NCI-H1436 treated with DMSO at 0.1 percent for 48 hours (cell line): ENCODE data around the gene PFKP.

Source experiments
- DNase-seq: peaks from one replicate; lab custom pipeline; 2025; lab: John Stamatoyannopoulos, UW

Gene PFKP

DNA sequence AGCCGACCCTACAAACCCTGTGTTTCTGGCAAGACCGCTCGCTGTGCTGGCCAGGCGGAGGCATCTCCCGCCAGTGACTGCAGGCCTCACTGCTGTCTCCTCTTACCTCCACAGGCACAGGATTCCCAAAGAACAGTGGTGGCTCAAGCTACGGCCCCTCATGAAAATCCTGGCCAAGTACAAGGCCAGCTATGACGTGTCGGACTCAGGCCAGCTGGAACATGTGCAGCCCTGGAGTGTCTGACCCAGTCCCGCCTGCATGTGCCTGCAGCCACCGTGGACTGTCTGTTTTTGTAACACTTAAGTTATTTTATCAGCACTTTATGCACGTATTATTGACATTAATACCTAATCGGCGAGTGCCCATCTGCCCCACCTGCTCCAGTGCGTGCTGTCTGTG is 69.0 kb downstream of the PFKP start:
- DNase-seq, result no peak

DNA sequence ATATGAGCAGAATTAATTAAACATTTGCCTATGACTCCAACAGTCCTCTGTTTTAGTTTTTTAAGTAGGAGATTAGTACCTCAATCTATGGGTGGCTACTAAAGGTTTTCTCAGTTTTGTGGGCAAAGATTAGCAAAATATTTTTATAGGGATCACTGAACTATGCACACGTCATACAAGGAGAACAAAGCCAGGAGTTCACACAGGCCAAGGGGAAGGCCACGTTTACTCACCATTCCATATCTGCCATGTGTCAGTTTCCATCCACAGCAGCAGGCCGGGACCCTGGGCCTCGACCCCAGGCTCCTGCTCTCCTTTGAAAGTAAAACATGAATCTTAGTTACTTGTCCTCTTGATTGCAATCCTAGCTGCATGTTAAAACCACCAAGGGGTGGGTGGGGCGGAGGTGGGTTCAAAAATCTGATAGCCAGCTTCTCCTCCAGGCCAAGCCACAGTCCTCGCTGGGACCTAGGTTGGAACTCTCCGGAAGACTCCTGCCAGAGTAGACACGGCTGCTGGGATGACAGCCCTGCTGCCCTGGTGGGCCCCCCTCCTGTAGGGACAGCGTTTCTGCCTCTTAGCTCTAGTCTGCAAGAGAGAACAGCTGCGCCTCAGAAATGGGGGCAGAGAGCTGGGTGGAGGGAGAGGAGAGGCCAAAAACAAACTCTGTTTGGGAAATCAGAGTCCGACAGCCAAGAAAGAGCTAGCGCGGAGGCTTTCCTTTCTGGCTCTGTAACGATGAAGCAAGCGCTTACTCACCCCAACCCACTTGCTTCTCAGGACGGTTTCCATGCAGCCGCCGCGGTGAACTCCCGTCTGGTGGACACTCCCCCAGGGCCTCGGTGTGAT is 69.6 kb downstream of the PFKP start:
- no peak for DNase-seq

DNA sequence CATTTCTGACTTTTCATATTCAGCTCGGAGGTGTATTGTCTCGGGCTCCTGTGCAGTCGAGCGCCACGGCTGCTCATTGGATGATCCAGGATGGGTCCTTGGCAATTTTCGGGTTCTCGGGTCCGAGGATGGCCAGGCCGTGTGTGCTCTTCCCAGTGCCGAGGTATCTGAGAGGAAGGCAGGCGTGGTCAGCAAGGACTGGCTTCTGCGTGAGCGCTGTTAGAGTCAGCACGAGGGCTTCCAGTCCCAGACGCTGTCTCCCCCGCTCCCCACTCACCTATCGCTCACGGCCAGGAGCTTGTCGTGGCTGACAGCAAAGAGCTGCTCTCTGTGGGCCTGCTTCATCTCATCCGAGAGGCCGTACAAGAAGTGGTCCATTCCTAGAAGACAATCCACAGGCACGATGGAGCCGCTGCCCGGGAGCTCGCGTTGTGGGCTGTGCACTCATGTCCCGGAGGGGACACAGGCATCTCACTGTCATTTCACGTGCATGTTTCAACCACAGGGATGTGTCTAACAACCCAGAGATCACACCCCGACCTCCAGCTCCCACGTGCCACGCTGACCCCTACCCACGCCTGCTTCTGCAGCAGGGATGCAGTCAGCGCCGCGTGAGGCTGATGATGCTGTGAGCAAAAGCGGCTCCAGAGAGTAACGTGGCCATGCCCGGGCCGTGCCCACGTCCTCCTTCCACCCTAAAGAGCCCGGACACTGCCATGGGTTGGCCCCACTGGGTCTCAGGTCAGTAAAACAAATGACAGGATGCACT is 70.8 kb downstream of the PFKP start:
- no peak for DNase-seq

DNA sequence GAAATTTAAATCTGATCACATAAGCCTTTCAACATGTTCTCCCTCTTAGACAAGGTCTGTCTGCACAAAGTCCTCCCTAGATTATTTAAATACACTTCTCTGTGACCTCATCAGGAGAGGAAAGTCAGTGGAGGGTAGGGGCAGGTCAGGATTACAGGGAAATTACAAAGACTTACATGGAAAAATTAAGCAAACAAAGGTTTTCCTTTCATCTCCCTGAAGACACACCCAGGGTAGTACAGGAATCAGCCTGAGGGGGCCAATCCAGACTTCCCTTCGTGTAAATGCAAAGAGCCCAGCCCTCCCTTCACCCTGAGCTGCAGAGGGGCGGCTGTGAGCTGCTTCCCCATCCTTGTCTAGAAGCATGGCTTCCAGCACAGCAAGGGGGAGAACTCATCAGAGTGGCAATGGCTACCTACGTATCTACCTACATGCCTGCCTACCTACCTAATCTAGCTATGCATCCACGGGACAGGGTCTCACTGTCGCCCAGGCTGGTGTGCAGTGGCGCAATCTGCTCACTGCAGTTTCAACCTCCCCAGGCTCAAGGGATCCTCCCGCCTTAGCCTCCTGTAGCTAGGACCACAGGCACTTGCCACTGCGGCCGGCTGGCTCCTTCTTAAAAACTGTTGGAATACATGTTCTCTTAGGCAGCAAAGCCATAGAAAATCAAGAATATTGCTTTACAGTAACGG is 72.0 kb downstream of the PFKP start:
- no peak for DNase-seq

DNA sequence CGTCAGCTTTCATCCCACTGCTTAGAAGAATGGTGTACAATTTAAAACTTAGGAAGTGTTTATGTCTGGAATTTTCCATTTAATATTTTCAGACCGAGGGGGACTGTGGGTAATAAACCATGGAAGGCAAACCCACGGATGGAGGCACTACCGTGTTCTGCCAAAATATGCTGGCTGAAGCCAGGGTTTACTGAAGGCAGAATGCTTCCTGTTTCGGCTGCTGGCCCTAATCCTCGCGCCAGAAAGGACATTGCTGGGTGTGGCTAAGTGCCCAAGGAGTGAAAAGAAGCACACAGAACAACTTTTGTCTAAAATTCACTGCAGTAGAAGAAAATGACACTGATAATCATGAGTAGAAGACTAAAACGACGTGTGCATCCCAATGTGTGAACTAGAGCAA is 72.9 kb downstream of the PFKP start:
- DNase-seq, result no peak

DNA sequence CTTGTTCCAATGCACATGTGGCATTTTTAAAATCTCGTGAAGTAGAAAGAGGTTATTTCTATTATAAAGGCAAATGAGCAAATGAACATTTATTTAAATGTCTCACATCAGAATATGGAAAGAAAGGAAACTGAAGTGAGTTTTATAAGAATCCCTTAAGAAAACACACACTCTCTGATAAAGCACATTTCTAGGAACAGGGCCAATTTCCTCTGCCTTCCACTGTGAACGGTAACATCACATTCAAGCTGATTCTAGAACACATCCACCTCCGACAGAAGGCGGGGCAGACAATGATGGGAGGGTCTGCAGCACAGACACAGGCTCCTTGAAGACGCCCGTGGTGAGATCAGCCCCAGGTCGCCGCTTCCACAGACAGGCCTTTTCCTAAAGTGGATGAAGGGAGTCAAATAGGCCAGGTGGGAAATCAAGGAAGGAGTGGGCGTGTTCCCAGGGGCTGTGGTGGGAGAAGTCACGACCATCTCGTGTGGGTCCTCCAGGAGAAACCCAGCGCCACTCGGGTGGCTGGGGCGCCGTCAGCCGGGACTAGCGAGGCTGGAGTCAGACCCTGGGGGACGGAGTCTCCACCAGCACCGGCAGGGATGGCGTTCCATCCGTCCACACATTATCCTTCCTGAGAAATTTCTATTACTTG is 74.1 kb downstream of the PFKP start:
- no peak for DNase-seq

DNA sequence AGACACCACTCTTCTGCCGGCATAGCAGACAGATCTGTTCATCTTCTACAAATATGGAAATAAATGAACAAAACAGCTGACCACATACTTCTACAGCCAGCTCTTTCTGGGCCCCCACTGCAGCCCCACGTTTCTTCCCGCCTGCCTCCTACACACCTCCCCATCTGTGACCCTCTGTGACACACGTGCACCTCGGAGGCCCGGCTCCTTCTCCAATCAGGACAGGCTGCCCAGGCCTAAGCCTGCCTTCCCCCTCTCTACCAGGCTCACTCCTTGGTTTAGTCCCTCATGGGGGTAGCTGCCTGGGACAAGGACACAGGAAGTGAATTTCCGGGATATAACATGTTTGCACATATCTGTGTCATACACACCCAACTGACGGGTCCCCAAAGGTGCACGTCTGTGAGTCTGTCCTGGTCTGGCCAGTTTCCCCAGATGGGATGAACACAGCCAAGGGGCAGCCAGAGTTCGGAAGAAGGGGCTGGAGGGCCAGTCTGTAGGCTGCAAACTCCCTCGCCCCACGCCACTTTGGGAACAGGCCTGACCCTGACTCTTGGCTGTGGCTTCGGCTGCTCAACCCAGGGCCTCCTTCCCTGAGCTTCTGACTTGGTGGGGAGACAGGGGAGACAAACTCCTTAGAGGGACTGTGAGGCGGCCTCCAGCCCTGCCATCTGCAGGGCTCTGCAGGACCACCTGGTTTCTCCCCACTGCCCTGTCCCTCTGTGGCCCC is 75.0 kb downstream of the PFKP start:
- DNase-seq, result no peak

DNA sequence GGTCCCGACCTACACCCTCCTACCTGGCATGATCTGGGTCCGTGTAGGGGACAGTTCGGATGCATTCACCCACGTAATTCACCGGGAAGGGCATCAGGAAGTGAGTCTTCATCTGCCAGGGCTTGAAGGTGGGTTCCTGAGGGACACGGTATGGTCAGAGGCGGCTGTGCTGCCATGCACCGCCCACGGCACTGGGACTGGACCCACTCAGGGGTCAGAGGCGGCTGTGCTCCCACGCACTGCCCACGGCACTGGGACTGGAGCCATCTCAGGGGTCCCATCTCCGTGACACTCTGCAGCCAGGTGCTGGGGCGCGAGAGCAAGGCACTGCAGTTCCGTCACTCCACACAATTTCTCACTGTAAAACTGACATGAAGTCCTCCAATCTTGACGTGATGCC is 76.0 kb downstream of the PFKP start:
- no peak for DNase-seq

DNA sequence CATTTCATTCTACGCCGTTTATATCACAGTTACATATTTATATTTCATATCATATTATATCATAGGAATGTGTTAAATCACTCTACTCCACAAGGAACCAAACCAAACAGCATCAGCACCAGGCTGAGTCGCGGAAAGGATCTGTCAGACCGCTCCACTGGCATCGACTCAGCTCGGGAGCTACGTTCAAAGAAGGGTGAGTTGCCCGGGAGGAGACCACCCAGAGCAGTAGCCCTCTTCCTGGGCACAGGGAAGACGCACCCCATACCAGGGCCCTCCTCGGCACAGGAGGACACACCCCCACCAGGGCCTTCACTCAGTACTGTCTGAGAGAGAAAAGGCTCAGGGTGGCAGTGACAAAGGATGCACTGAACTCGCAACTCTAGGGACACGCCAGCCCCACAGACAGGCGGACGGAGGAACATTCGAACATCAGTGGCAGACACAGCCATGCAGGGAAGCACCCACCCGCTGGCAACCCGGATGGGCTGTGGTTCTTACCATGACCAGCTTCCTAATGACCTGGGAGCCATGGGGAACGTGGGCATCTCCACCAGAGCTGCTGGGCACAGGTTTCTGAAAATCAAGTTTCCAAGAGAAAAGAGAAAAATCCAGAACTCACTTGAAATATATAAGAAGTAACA is 76.6 kb downstream of the PFKP start:
- no peak for DNase-seq

DNA sequence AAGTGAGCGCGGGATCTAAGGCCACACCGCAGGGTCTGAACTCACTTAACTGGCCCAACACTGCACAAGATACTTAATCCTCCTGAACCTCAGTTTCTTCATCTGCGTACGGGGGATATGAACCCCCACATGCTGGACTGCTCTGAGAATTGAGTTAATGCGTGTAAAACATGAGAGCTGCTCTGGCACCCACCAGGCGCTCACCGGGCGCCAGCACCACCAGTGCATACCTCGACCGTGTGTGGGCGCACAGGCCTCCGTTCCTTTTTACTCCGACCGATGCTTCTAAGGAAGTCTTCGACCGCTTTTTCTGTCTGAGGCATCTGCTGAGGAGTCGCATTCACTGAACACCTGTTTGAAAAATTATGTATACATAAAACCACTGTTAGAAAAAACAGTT is 78.0 kb downstream of the PFKP start:
- DNase-seq, result no peak

DNA sequence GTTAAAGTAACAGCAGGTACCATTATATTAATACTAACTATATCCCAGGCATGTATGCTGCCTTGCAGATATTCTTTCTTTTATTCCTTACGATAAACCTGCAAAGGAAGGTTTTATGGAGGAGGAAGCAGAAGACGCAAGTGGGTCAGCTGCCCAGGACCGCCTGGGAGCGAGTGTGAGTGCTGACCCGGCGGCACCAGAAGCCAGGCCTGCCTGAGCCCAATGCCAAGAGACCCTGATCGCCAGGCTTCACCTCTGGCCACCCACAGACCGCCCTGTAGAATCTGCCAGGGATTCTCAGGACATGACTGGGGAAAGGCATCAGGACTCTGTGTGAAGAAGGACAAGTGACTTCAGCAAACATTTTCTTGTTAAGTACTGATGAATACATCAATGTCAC is 78.9 kb downstream of the PFKP start:
- DNase-seq, result no peak

DNA sequence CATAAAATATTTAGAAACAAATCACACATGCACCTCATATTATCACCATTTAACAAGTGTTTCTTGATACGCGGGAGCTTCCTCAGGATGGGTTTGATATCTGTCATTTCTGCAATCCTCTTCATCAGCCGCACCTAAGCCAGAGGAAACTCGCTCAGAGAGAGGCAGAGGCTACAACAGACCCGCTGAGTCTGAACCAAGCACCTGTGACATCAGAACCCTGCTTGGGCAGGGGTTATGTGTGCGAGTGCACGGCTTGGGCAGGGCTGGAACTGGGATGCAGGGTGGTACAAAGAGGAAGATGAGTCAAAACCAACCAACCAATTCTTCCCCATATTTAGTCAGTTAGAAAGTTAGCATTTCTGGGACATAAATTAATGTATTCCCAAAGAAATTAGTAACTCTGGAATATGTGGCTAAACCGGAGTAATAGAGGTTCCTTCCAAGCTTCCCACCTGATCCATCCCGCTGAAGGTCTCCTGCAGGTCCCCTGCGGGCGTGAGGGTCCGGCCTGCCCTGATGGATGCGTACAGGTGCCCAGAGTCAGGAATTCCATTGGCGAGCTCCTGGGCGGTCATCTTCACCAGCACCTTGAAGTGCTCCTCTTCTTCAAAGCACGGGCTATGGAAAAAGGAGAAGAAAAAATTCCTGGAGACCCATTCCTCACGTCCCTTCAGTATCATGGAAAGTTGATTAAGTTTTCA is 79.9 kb downstream of the PFKP start:
- DNase-seq, result no peak

DNA sequence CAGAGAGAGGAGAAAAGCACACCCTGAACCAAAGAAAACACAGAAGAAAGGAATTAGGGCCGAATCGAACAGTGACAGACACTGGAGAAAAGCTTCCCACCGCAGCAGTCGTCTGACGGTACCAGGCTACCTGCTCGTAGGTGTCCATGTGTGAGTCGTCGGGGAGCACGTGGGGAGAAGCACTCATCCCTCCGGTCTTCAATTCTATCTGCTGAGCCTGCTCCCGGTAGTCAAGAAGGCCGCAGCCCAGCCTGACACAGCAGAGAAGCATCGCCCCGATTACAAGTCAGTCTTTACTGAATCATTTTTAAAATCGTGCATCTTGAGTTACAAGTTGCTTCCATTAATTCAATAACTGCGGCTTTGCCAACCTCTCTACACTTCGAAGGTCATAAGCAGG is 80.7 kb downstream of the PFKP start:
- DNase-seq, result no peak

DNA sequence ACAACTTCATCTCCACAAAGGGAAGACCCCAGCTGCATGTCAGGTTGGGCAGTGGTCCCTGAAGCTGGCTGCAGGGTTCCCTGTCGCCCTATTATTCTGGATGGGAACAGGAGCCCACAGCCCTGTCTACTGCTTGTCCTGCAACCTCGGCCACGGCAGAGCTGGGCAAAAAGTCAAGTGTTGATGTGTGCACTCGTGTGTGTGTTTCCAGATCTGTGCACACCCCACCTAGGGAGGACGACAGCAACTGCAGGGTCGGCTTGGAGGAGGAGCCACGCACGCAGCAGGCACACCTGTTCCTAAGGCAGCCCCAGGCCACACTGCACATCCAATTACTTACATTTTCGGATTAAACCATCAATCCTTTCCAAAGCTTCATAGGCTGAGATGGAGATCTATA is 81.6 kb downstream of the PFKP start:
- DNase-seq, result no peak

DNA sequence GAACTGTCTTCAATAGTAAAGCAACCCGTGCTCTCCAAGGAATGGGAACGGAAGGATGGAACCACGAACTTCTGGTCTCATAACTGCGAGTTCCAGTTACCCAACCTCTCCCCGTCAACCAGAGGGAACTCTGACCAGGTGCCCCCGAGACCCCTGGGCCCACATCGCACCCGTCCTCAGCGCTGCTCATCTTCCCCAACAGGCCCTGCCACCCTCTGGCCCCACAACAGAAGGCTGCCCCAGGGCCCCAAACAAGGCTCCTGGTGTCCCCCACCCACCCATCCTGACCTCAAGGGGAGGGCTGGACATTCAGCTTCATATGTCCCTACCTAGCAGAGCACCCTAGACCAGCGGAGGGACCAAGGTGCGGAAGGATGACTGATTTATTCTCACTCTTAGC is 82.6 kb downstream of the PFKP start:
- no peak for DNase-seq

DNA sequence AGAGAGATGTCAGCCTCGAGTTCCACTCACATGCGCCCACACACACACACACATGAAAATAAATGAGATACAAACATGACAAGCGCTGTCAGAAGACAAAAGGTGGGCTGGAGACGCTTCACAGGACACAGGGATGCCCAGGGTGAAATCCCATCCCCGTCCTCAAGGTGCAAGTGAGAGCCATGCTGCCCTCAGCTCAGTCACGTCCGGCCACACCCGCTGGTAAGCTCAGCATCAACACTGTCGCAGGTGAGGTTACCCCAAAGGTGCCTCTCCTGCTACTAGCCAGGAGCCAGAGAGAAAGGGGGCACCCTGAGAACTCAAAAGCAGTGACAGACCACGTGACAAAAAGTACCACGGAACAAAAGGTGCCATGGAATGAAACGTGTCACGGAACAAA is 83.0 kb downstream of the PFKP start:
- DNase-seq, result no peak

DNA sequence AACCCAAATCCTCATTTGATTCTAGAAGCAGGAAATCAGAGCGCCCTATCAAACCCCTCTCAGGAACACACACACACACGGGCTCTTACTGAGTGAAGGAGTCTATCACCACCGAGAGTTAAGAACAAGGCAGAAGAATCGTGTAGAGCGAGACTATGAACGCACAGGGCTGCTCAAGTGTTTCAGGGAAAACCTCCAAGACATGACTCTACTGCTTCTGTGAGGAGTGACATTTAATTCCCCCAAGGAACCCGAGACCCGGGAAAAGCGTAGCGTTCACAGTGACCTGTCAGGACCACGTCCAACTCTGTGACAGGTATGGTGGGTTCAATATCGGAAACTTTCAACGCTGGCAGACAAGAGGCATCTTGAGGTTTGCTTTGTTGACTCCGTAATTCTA is 83.6 kb downstream of the PFKP start:
- no peak for DNase-seq

DNA sequence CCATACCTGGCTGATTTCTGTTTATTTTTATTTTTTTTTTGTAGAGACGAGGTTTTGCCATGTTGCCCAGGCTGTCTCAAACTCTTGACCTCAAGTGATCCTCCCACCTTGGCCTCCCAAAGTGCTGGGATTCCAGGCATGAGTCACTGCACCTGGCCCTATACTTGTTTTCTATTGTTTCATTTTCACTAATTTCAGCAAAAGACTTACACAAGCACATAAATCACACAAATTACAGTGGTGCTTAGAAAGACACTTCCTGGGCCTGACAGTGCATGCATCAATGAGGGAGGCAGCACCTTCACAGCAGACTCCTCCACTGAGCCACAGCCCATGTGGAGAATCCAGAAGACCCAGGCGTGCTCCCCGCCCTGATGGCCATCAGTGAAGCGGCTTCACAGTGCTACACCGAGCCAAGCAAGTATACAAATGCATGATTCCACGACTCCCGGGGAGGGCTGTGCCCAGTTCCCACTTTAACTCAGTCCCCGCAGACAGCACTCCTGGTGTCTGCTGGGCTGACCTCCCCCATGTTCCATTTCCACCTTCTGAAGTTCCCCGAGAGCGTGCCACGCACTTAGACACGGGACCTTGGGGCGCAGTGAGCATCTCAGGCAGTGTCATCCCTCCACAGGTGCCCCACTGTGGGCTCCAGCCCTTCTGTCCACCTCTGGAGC is 84.7 kb downstream of the PFKP start:
- no peak for DNase-seq

DNA sequence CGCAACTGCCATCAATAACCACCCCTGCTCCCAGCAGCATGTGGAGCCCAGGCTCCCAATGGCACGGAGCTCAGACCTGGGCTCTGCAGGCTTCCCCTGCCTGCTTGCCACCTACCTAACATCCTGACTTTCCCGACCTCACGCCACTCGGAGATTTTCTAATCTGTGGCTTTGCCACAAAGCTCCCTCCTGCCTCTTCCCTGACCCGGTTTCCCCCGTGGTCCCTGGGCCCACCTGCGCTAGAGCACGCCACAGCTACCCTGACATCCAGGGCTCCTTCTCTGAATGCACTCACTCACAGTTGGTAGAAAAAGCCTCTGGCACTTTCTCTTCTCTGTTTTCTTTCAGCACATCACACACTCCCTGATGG is 85.2 kb downstream of the PFKP start:
- DNase-seq, result no peak

DNA sequence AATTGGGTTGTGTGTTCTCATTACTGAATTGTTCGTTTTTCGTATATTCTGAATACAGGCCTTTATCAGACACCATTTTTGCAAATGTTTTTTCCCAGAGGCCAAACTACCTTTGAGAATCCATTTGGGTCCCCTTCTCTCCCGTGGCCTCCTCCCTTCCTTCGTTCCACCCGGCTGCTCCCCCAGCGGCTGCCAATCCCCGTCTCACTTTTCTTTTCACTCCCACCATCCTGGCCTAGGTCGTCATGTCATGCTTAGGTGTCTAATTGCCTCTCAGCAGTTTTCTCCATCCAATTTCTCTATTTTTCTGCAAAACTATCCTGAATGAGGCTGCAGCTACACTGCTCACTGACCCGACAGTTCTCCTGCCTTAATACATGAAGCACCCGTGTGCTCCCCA is 87.3 kb downstream of the PFKP start:
- DNase-seq, result no peak
